HCT116 (cell line): ENCODE results near the gene ARPC4. TPM values are rescaled to one million over a fixed set of nuclear protein-coding genes. Genes with fewer than 3 reads are reported as not detected.

ENCODE experiments used
- ATAC-seq: fragments of 200-7000 bp; cut with Tn5 transposase; 2 replicates; pipeline ENCODE4 v1.9.1; 2020; ENCODE audit warnings: mild to moderate bottlenecking, moderate library complexity
- BruUV-seq: library from RNA; stranded (reverse); fragments of 400-500 nt; replicated peaks from 2 replicates; lab custom pipeline; 2021; lab: Mats Ljungman, UMichigan
- CTCF ChIA-PET: fragments of 300-600 bp; sonication (Branson Sonifier 250); formaldehyde crosslinking; loops from one replicate; lab custom pipeline; 2021; ENCODE audit warnings: antibody characterized with exemption; lab: Charles Lee
- POLR2A ChIA-PET: fragments of 300-600, 350-600 bp; sonication (Branson Sonifier 250); formaldehyde crosslinking; loops from one replicate; lab custom pipeline; 2021; ENCODE audit warnings: antibody characterized with exemption; lab: Charles Lee
- RAD21 ChIA-PET, 2 experiments: fragments of 300-600 bp; sonication (Branson Sonifier 250); formaldehyde crosslinking; loops; one replicate each; lab custom pipeline; 2023; ENCODE audit warnings: low total read pairs in 2 of 2; ENCODE audit not compliant: uncharacterized antibody in 2 of 2, unreplicated experiment in 2 of 2, low non-redundant PET in 1 of 2; lab: Charles Lee
- DNase-seq: peaks from one replicate; pipeline ENCODE4 v3.0.0-alpha.2; 2010; ENCODE audit warnings: low read depth, low spot score
- H2AFZ ChIP-seq: fragments of 200-600 bp; shearing (Covaris generic), sonication (generic); 2 replicates; pipeline ENCODE4 v1.6.1; 2017; ENCODE audit warnings: low read depth, mixed run types, mixed read lengths, antibody characterized with exemption, low read length; ENCODE audit not compliant: poor library complexity, severe bottlenecking
- H3K27ac ChIP-seq: 2 replicates; pipeline ENCODE4 v1.5.1; 2012; ENCODE audit warnings: low read depth, low read length
- H3K27me3 ChIP-seq: fragments of 200-600 bp; sonication (generic); 2 replicates; pipeline ENCODE4 v1.6.1; 2016; ENCODE audit warnings: mixed run types, low read length, mixed read lengths; ENCODE audit not compliant: insufficient read depth
- H3K36me3 ChIP-seq, 2 experiments: fragments of 200-500 bp in 1 of 2; fragments of 200-600 bp in 1 of 2; sonication (Bioruptor generic) in 1 of 2; sonication (generic) in 1 of 2; 2 replicates each; pipeline versions ENCODE4 v1.5.1 to v1.6.1; 2014 to 2016; ENCODE audit warnings: low read length in 2 of 2, inconsistent platforms in 1 of 2, mixed read lengths in 1 of 2, mixed run types in 1 of 2; ENCODE audit not compliant: insufficient read depth in 2 of 2, control insufficient read depth in 1 of 2
- H3K4me1 ChIP-seq, 2 experiments: fragments of 200-600 bp in 1 of 2; sonication (generic) in 1 of 2; 2 replicates each; pipeline versions ENCODE4 v1.5.1 to v1.6.1; 2012 to 2017; ENCODE audit warnings: low read length in 2 of 2, inconsistent platforms in 1 of 2, mild to moderate bottlenecking in 1 of 2, mixed read lengths in 1 of 2, mixed run types in 1 of 2, moderate library complexity in 1 of 2; ENCODE audit not compliant: insufficient read depth in 2 of 2, control insufficient read depth in 1 of 2
- H3K4me2 ChIP-seq: fragments of 200-600 bp; sonication (generic); 2 replicates; pipeline ENCODE4 v1.6.1; 2017; ENCODE audit warnings: mixed run types, low read length, mixed read lengths
- H3K4me3 ChIP-seq, 2 experiments: fragments of 200-600 bp in 1 of 2; sonication (generic) in 1 of 2; replicated peaks in 1 of 2; 2 replicates each; pipeline ENCODE4 v1.5.1; 2011 to 2016; ENCODE audit warnings: low read length in 2 of 2, control low read depth in 1 of 2, low read depth in 1 of 2, mild to moderate bottlenecking in 1 of 2, mixed read lengths in 1 of 2, mixed run types in 1 of 2
- H3K79me2 ChIP-seq: fragments of 200-600 bp; sonication (generic); 2 replicates; pipeline ENCODE4 v1.6.1; 2017; ENCODE audit warnings: mild to moderate bottlenecking, mixed run types, low read length, moderate library complexity, mixed read lengths; ENCODE audit not compliant: insufficient read depth
- H3K9ac ChIP-seq: fragments of 200-600 bp; sonication (generic); 2 replicates; pipeline ENCODE4 v1.6.1; 2016; ENCODE audit warnings: low read length, mixed read lengths
- H3K9me2 ChIP-seq: fragments of 200-600 bp; sonication (generic), shearing (Covaris generic); 2 replicates; pipeline ENCODE4 v1.6.1; 2017; ENCODE audit warnings: mixed run types, mild to moderate bottlenecking, moderate library complexity; ENCODE audit not compliant: insufficient read depth
- H3K9me3 ChIP-seq, 2 experiments: fragments of 200-500 bp in 1 of 2; fragments of 200-600 bp in 1 of 2; sonication (Bioruptor generic) in 1 of 2; sonication (generic) in 1 of 2; 2 replicates each; pipeline ENCODE4 v1.6.1; 2014 to 2017; ENCODE audit warnings: low read length in 2 of 2, mixed read lengths in 2 of 2, inconsistent platforms in 1 of 2, low read depth in 1 of 2, mild to moderate bottlenecking in 1 of 2, mixed run types in 1 of 2, moderate library complexity in 1 of 2; ENCODE audit not compliant: control insufficient read depth in 1 of 2, insufficient read depth in 1 of 2
- H4K20me1 ChIP-seq: fragments of 200-600 bp; sonication (generic), shearing (Covaris generic); 2 replicates; pipeline ENCODE4 v1.6.1; 2017; ENCODE audit warnings: mixed run types, mild to moderate bottlenecking, moderate library complexity; ENCODE audit not compliant: insufficient read depth
- CBX3 ChIP-seq: IDR thresholded peaks from 2 replicates; pipeline ENCODE4 v1.6.1; 2012; ENCODE audit warnings: low read depth
- EGR1 ChIP-seq: IDR thresholded peaks from 2 replicates; pipeline ENCODE4 v1.6.1; 2012; ENCODE audit warnings: low read depth
- FOSL1 ChIP-seq: IDR thresholded peaks from 2 replicates; pipeline ENCODE4 v1.6.1; 2012; ENCODE audit warnings: low read depth
- POLR2A ChIP-seq: IDR thresholded peaks from 2 replicates; pipeline ENCODE4 v1.7.0; 2011; ENCODE audit warnings: borderline replicate concordance; ENCODE audit not compliant: insufficient read depth, insufficient read length; ENCODE audit errors: extremely low read depth
- POLR2AphosphoS5 ChIP-seq: IDR thresholded peaks from 2 replicates; pipeline ENCODE4 v1.6.1; 2011; ENCODE audit warnings: mild to moderate bottlenecking, low read depth, low read length, moderate library complexity
- RAD21 ChIP-seq: IDR thresholded peaks from 2 replicates; pipeline ENCODE4 v1.6.1; 2012; ENCODE audit warnings: low read depth, mild to moderate bottlenecking
- SP1 ChIP-seq: IDR thresholded peaks from 2 replicates; pipeline ENCODE4 v1.6.1; 2012; ENCODE audit warnings: low read depth
- TCF7L2 ChIP-seq: IDR thresholded peaks from 2 replicates; pipeline ENCODE4 v1.7.0; 2011; ENCODE audit warnings: borderline replicate concordance, inconsistent platforms; ENCODE audit not compliant: insufficient read depth, insufficient read length; ENCODE audit errors: extremely low read depth
- ZFX ChIP-seq: fragments of 450-650 bp; IDR thresholded peaks from 2 replicates; pipeline ENCODE4 v1.6.1; 2017
- intact Hi-C: fragments of 100-400 bp; cut with micrococcal nuclease; formaldehyde crosslinking; loops from 2 replicates; pipeline ENCODE4 v1.10.0; 2022
- total RNA-seq: library from RNA; stranded (reverse); gene quantifications from one replicate; pipeline ENCODE4 v1.2.1, GENCODE V29; 2021; ENCODE audit not compliant: unreplicated experiment
- TF ChIP-seq, protein P1 (sequence below): IDR thresholded peaks from 2 replicates; pipeline ENCODE4 v1.6.1; 2012
- TF ChIP-seq, protein P2 (sequence below): IDR thresholded peaks from 2 replicates; pipeline ENCODE4 v1.6.1; 2012

Gene ARPC4
- total RNA-seq, 1 experiment from 2014 or later = 110 TPM

DNA sequence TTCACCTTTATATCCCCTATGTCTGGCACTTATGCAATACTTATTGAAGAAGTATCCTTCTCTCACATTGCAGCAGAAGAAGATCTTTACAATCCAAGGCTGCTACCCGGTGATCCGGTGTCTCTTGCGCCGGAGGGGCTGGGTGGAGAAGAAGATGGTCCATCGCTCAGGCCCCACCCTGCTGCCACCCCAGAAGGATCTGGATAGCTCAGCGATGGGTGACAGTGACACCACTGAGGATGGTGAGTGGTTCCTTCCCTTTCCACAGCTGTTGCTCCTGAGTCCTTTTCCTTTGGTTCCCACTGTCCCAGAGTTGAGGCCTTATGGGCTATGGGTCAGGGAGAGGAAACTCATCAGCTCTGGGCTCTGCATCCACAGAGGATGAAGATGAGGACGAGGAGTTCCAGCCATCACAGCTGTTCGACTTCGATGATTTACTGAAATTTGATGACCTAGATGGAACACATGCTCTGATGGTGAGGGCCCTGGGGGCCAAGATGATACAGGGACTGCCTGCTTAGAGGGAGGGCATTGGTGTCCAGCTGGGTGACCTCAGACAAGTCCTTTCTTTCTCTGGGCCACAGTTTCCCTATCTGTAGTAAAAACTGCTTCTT is 20.1 kb downstream of the ARPC4 start:
- CTCF ChIA-PET = no interaction called here
- peaks cover 2 to 6% of the 10 kb centered on the region in 2 experiments; a peak in 1 of 4 replicates for H3K36me3 ChIP-seq
- H3K79me2 ChIP-seq = no peaks in the 10 kb centered on the region
- BruUV-seq = no TSS peak
- no peaks in the 10 kb centered on the region for H3K9me2 ChIP-seq
- peaks cover 11 to 27% of the 10 kb centered on the region in 2 experiments; a peak in 3 of 4 replicates for H3K4me1 ChIP-seq
- no peaks in the 10 kb centered on the region for H4K20me1 ChIP-seq
- H3K4me2 ChIP-seq = no peak overlapping the region
- TF ChIP-seq POLR2A = no peak
- intact Hi-C loops = no loop called here
- H3K9ac ChIP-seq = no peak overlapping the region
- DNase-seq (no peak), ATAC-seq (no peak)
- no peak overlapping the region for H2AFZ ChIP-seq
- H3K9me3 ChIP-seq = no peaks in the 10 kb centered on the region
- H3K27me3 ChIP-seq = no peaks in the 10 kb centered on the region
- POLR2A ChIA-PET = no interaction called here
- no peak overlapping the region for H3K4me3 ChIP-seq
- no peak overlapping the region for H3K27ac ChIP-seq
- RAD21 ChIA-PET = no interaction called here

DNA sequence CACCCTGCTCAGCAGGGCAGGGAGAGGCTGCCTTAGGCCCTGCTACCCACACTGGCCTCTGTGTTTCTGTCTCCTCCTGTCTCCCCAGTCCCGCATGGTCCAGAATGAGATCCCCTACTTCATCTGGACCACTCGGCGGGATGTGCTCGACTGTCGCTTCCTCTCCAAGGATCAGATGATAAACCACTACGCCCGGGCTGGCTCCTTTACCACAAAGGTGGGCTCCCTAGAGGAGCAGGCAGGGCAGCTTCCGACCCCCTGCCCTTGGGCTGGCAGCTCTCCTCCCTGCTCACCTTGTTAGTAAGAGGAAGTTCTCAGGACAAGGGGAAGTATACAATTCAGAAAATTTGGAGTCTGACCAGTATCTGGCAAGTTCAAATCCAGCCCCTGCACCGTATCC is 23.1 kb downstream of the ARPC4 start:
- intact Hi-C loops = no loop called here
- Histone ChIP-seq H3K4me3 (no peak overlapping the region), H3K9ac (no peak overlapping the region), H3K9me3 (no peaks in the 10 kb centered on the region), H3K9me2 (no peaks in the 10 kb centered on the region), H3K4me1 (no peaks in the 10 kb centered on the region), H3K27ac (no peak overlapping the region), H3K4me2 (no peak overlapping the region), H3K27me3 (no peaks in the 10 kb centered on the region), H3K79me2 (no peaks in the 10 kb centered on the region), H4K20me1 (no peaks in the 10 kb centered on the region), H3K36me3 (peaks cover 2 to 6% of the 10 kb centered on the region in 2 experiments; a peak in 2 of 4 replicates), H2AFZ (no peak overlapping the region)
- DNase-seq = no peak
- CTCF ChIA-PET = no interaction called here
- TF ChIP-seq, protein P1, sequence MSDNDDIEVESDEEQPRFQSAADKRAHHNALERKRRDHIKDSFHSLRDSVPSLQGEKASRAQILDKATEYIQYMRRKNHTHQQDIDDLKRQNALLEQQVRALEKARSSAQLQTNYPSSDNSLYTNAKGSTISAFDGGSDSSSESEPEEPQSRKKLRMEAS = no peak
- TF ChIP-seq POLR2AphosphoS5 = no peak
- no peak for TF ChIP-seq FOSL1
- no peak for TF ChIP-seq EGR1
- no peak for TF ChIP-seq SP1
- no peak for TF ChIP-seq RAD21
- no peak for TF ChIP-seq CBX3
- TF ChIP-seq POLR2A = no peak
- TF ChIP-seq ZFX = no peak
- no peak for TF ChIP-seq TCF7L2
- TF ChIP-seq, protein P2, sequence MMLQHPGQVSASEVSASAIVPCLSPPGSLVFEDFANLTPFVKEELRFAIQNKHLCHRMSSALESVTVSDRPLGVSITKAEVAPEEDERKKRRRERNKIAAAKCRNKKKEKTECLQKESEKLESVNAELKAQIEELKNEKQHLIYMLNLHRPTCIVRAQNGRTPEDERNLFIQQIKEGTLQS = no peak
- BruUV-seq = no TSS peak
- RAD21 ChIA-PET = no interaction called here
- POLR2A ChIA-PET = no interaction called here
- no peak for ATAC-seq
